Pancreas (tissue), 10 donors: ENCODE results near the gene VGLL2. TPM values are rescaled to one million over a fixed set of nuclear protein-coding genes. Genes with fewer than 3 reads are reported as not detected.
A peak's percentile ranks its signal among the peaks of the same experiment; 100 is the strongest.

ENCODE experiments used
- ATAC-seq, 4 donors: fragments of 200-7000 bp; cut with Tn5 transposase; one replicate each; pipeline versions ENCODE4 v1.8.0 to v1.9.1; 2020; ENCODE audit warnings: mild to moderate bottlenecking in 4 of 4, moderate library complexity in 4 of 4
- DNase-seq, 6 donors: peaks; one replicate each; pipeline ENCODE4 v3.0.0-alpha.2; 2020
- FAIRE-seq: peaks from 2 replicates; lab custom pipeline; 2012; peaks lifted over from hg19 to GRCh38; lab: Jason Lieb, UNC
- H3K27ac ChIP-seq, 4 donors: fragments of 200-600 bp; sonication (generic); 1 replicate in 3 of 4; 2 replicates in 1 of 4; pipeline versions ENCODE4 v1.5.0 to v1.8.0; 2020
- H3K27me3 ChIP-seq, 4 donors: fragments of 200-600 bp; one replicate each; pipeline ENCODE4 v1.8.0; 2021
- H3K36me3 ChIP-seq, 3 donors: fragments of 200-600 bp; sonication (generic) in 1 of 3; one replicate each; pipeline versions ENCODE4 v1.5.0 to v1.8.0; 2020 to 2021
- H3K4me1 ChIP-seq, 3 donors: fragments of 200-600 bp; one replicate each; pipeline ENCODE4 v1.8.0; 2021
- H3K4me3 ChIP-seq, 4 donors: fragments of 200-600 bp; sonication (generic) in 2 of 4; one replicate each; pipeline versions ENCODE4 v1.5.0 to v1.8.0; 2020 to 2021
- H3K9me3 ChIP-seq, 4 donors: fragments of 200-600 bp; one replicate each; pipeline ENCODE4 v1.8.0; 2021
- WGBS, 2 donors: extraction: QIAGEN DNeasy Blood & Tissue Kit; methylation state at CpG; one replicate each; pipeline ENCODE4 v1.1.7; 2013; 5-methylcytosine and 5-hydroxymethylcytosine counted together
- intact Hi-C, 3 donors: fragments of 100-400 bp; cut with DNase I; formaldehyde crosslinking; loops; one replicate each; pipeline versions ENCODE4 v1.11.1 to v1.14.2; 2022
- polyA plus RNA-seq, 2 donors: library from polyadenylated mRNA; stranded (reverse); fragments of 200-250 nt; gene quantifications; one replicate each; pipeline ENCODE4 v1.2.3, GENCODE V29; 2013
- total RNA-seq, 6 donors: library from RNA; stranded (reverse); fragmentation: NEBNext Ultra II Directional in 4 of 6; extraction: Animal tissue kit (Norgen Biotek cat#: 25700) in 4 of 6; gene quantifications; one replicate each; pipeline versions ENCODE4 v1.2.1 to v1.2.4, GENCODE V29; 2021 to 2023
- TF ChIP-seq, protein P1 (sequence below), 4 donors: fragments of 200-600 bp; sonication (generic) in 3 of 4; IDR thresholded peaks; one replicate each; pipeline versions ENCODE4 v1.5.0 to v1.8.0; 2021; ENCODE audit warnings: antibody characterized with exemption in 4 of 4
- donor health status: healthy with polysubstance abuse.
- donor health status: DM: no; HTN: no; CAD: no; lungs with moderate emphysema.
- donor health status: DM: no; HTN: no; CAD: no.
- donor health status: control.
- donor health status: control.
- donor health status: Bipolar disorder and iron deficiency.
- donor health status: DM: yes; HTN: yes; CAD: no.
- donor health status: DM: no; HTN: no; CAD: no.
- donor health status: DM: no; HTN: no; CAD: no.
- donor health status: DM: yes; HTN: yes; CAD: no.

VGLL2 gene
- total and polyA plus RNA-seq, 8 donors = not detected

DNA sequence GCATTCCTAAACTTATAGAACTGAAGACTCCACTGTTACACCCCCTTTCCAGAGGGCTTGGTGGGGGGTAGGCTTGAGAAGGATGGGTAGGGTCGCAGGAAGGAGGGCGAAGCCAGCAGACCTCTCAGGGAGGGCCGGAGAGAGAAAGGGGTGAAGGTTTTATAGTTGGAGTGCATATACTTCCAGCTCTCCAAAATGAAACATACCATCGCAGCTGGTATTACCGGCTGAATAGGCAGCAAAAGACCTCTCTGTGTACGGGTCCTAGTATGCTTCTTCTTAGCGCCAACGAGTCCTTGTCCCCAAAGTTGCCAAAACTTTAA is 1.0 kb upstream of the VGLL2 start:
- peaks cover 0 to 53% (median 18%) of the 10 kb centered on the region in 4 donors for H3K27me3 ChIP-seq
- intact Hi-C loops = no loop called here
- H3K9me3 ChIP-seq = no peaks in the 10 kb centered on the region
- H3K4me3 ChIP-seq = peak overlapping the region in 2 of 4 donors; percentile 33 to 48
- DNase-seq (no peak), FAIRE-seq (no peak), ATAC-seq (peak in 3 of 4 donors; percentile 17 to 39 (median 30))
- peaks cover 0 to 6% (median 6%) of the 10 kb centered on the region in 3 donors for H3K4me1 ChIP-seq
- H3K27ac ChIP-seq = no peak overlapping the region
- 1 to 4% methylated on average over 8 of the region's 8 CpGs for WGBS, 2 donors
- TF ChIP-seq, protein P1, sequence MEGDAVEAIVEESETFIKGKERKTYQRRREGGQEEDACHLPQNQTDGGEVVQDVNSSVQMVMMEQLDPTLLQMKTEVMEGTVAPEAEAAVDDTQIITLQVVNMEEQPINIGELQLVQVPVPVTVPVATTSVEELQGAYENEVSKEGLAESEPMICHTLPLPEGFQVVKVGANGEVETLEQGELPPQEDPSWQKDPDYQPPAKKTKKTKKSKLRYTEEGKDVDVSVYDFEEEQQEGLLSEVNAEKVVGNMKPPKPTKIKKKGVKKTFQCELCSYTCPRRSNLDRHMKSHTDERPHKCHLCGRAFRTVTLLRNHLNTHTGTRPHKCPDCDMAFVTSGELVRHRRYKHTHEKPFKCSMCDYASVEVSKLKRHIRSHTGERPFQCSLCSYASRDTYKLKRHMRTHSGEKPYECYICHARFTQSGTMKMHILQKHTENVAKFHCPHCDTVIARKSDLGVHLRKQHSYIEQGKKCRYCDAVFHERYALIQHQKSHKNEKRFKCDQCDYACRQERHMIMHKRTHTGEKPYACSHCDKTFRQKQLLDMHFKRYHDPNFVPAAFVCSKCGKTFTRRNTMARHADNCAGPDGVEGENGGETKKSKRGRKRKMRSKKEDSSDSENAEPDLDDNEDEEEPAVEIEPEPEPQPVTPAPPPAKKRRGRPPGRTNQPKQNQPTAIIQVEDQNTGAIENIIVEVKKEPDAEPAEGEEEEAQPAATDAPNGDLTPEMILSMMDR (IDR thresholded peaks at IDR 0.05) = no peak
- no peaks in the 10 kb centered on the region for H3K36me3 ChIP-seq

DNA sequence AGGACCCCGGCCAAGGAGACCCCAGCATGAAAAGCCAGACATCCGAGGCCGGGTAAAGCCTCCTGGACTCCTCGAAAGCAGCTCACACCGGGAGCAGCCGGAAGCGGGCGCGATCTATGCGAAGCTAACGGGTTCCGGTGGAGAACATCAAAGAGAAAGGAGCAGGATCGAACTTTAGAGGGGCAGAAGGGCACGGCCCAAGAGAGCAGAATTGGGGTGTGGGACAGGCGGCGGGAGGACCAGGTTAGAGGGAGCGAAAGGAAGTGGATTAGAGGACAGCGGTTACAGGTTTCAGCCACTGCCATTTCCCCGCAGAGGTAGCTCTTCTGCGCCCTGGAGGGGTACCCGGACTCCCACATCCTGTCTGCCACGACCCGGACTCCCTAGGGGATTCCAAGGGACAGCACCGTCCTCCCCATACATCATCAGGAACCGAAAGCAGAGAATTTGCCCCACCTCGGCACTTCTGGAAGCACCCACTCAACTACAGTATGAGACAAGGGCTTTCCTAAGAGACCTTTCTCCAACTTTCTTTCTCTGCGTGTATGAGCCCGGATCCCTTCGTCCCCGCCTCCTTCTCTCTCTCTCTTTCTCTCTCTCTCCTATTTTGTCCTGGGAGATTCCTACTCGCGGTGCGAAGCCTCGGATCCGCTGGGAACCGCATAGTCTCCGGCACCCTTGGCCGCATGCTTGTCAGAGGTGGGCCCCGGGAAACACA is 507 bp upstream of the VGLL2 start:
- H3K27me3 ChIP-seq = peaks cover 0 to 59% (median 20%) of the 10 kb centered on the region in 4 donors
- ATAC-seq (peak; percentile 22 to 52 (median 46)), DNase-seq (peak in 1 of 6 donors; percentile 67), FAIRE-seq (no peak)
- H3K36me3 ChIP-seq = no peaks in the 10 kb centered on the region
- peak overlapping the region in 3 of 4 donors; percentile 3 to 48 (median 33) for H3K4me3 ChIP-seq
- TF ChIP-seq, protein P1 (IDR thresholded peaks at IDR 0.05) = no peak
- H3K4me1 ChIP-seq = peaks cover 0 to 6% (median 6%) of the 10 kb centered on the region in 3 donors
- no peak overlapping the region for H3K27ac ChIP-seq
- WGBS, 2 donors = 1 to 2% methylated on average over 37 to 39 of the region's 39 CpGs
- intact Hi-C loops = no loop called here
- no peaks in the 10 kb centered on the region for H3K9me3 ChIP-seq

DNA sequence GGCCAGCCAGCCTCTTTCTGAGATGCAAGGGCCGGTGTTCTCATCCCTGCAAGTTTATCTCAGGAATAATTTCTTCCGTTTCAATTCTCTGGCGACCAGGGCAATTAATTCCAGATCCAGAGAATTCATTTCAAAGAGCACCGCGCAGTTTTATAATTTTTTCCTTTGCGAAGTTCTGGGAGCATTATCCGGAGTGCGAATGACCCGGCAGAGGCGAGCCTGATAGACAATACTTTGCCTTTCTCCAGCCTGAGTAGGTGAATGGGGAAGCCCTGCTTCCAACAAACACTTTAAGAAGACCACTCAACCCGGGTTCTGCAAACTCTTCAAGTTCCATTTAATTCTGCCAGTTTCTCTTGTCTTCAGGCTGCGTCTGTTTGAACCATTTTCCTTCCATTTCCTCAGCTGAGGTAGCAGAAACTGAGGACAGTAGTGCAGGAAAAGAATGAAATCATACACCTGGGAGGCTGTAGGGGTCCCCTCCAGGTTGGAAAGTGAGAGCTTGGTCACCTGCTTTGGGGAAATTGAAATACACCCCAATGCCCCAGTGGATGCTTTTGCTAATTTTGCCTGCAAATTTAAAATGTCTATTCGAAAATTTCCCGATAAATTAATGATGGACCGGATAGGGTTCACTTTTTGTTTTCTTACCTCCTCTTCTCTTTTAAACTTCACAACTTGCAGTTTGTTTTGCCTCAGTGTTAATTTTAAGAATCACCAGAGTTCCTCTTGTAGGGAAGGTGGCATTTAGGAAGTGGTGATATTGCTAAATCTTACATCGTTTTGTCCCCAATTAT is 1.1 kb downstream of the VGLL2 start:
- intact Hi-C loops = no loop called here
- peaks cover 0 to 12% (median 6%) of the 10 kb centered on the region in 3 donors for H3K4me1 ChIP-seq
- no peaks in the 10 kb centered on the region for H3K36me3 ChIP-seq
- ATAC-seq (no peak), FAIRE-seq (no peak), DNase-seq (no peak)
- peaks cover 0 to 58% (median 25%) of the 10 kb centered on the region in 4 donors for H3K27me3 ChIP-seq
- TF ChIP-seq, protein P1 (IDR thresholded peaks at IDR 0.05) = no peak
- H3K4me3 ChIP-seq = peak overlapping the region in 1 of 4 donors; percentile 48
- H3K27ac ChIP-seq = no peak overlapping the region
- 8 to 17% methylated on average over 16 of the region's 16 CpGs for WGBS, 2 donors
- H3K9me3 ChIP-seq = no peaks in the 10 kb centered on the region

DNA sequence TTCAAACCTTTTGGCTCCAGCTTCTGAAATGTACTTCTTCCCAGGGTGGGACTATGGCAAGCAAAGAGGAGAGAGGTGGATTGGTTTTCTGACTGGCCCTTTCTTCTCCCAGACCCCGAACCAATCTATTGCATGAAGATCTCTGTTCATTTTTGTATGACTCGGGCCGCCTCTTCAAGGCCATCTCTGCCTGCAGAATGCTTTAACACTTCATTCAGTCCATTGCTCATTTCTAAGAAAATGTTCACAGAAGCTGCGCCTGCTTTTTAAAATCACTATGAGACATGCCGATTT is 1.6 kb downstream of the VGLL2 start:
- Histone ChIP-seq H3K27ac (no peak overlapping the region), H3K9me3 (no peaks in the 10 kb centered on the region), H3K36me3 (no peaks in the 10 kb centered on the region), H3K4me1 (peaks cover 0 to 12% (median 6%) of the 10 kb centered on the region in 3 donors), H3K4me3 (no peak overlapping the region), H3K27me3 (peaks cover 0 to 58% (median 25%) of the 10 kb centered on the region in 4 donors)
- WGBS, 2 donors = 12 to 26% methylated on average over 5 of the region's 5 CpGs
- no peak for DNase-seq
- no peak for ATAC-seq
- intact Hi-C loops = no loop called here
- no peak for FAIRE-seq
- TF ChIP-seq, protein P1 (IDR thresholded peaks at IDR 0.05) = no peak
